ENCODE measurements around the gene PLK5.
"Not testable (repeated sequence)": the region's sequence is repeated elsewhere in the genome, so short reads cannot be mapped to it uniquely, and the experiment has no call there.

PLK5 gene, protein sequence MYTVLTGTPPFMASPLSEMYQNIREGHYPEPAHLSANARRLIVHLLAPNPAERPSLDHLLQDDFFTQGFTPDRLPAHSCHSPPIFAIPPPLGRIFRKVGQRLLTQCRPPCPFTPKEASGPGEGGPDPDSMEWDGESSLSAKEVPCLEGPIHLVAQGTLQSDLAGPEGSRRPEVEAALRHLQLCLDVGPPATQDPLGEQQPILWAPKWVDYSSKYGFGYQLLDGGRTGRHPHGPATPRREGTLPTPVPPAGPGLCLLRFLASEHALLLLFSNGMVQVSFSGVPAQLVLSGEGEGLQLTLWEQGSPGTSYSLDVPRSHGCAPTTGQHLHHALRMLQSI

GRCh38 chr19:1523412-1524286, at the start of gene PLK5:
PLK5 (plus strand) TSS chr19:1524077; CDS start chr19:1526997, 2,920 bp downstream.
- no peak within 1 kb of the TSS for H3K27ac Mint-ChIP-seq
- no peak within 1 kb of the TSS for H3K4me3 Mint-ChIP-seq
- ATAC-seq (ENCODE audit: low read depth) (no peak), DNase-seq (ENCODE audit: low spot score in 2 of 2) (no peak)
- no peaks in the 10 kb centered on the region for H3K9me3 Mint-ChIP-seq
- peaks cover 5% of the 10 kb centered on the region for H3K4me1 Mint-ChIP-seq
- H3K36me3 Mint-ChIP-seq: no peaks in the 10 kb centered on the region
- peaks cover 36% of the 10 kb centered on the region for H3K27me3 Mint-ChIP-seq

- no peak overlapping the region for H3K27ac Mint-ChIP-seq
- DNase-seq (ENCODE audit: low spot score in 2 of 2): no peak
Measured at GRCh38 chr19:1474765-1475351, 49.0 kb upstream of the PLK5 start.

GRCh38 chr19:1475751-1476437, 48.0 kb upstream of the PLK5 start:
- Mint-ChIP-seq H3K27ac (no peak overlapping the region), H3K36me3 (peaks cover 4% of the 10 kb centered on the region), H3K4me3 (no peak overlapping the region), H3K27me3 (peaks cover 3% of the 10 kb centered on the region), H3K4me1 (peaks cover 22% of the 10 kb centered on the region), H3K9me3 (no peaks in the 10 kb centered on the region)
- ATAC-seq (ENCODE audit: low read depth) (no peak), DNase-seq (ENCODE audit: low spot score in 2 of 2) (no peak)

More at GRCh38 chr19:1474765-1475351, 49.0 kb upstream of the PLK5 start:
- Mint-ChIP-seq H3K9me3 (no peaks in the 10 kb centered on the region), H3K27me3 (peaks cover 5% of the 10 kb centered on the region), H3K4me1 (peaks cover 19% of the 10 kb centered on the region), H3K36me3 (peaks cover 4% of the 10 kb centered on the region), H3K4me3 (no peak overlapping the region)
- ATAC-seq (ENCODE audit: low read depth): no peak

- ATAC-seq (ENCODE audit: low read depth); H3K36me3 Mint-ChIP-seq; H3K9me3 Mint-ChIP-seq; H3K27ac Mint-ChIP-seq; H3K4me3 Mint-ChIP-seq; H3K27me3 Mint-ChIP-seq; DNase-seq (ENCODE audit: low spot score in 2 of 2): not testable (repeated sequence)
- H3K4me1 Mint-ChIP-seq: peaks cover 17% of the 10 kb centered on the region
Measured at GRCh38 chr19:1477056-1477455, 46.8 kb upstream of the PLK5 start.

- Mint-ChIP-seq H3K4me1 (peaks cover 13% of the 10 kb centered on the region), H3K27me3 (no peaks in the 10 kb centered on the region), H3K36me3 (peaks cover 4% of the 10 kb centered on the region), H3K4me3 (peak within 1 kb of the TSS; percentile 96), H3K9me3 (no peaks in the 10 kb centered on the region), H3K27ac (peak within 1 kb of the TSS; percentile 95)
- ATAC-seq (ENCODE audit: low read depth): peak; percentile 98
- peak; percentile 82 to 87 for DNase-seq (ENCODE audit: low spot score in 2 of 2)
Measured at GRCh38 chr19:1478934-1479707, 44.8 kb upstream of the PLK5 start, which contains the start of gene C19orf25. C19orf25 (minus strand) TSS chr19:1479215; CDS start chr19:1478903, 312 bp downstream.

- DNase-seq (ENCODE audit: low spot score in 2 of 2): no peak
- H3K27me3 Mint-ChIP-seq: no peaks in the 10 kb centered on the region
- peaks cover 13% of the 10 kb centered on the region for H3K4me1 Mint-ChIP-seq
- peaks cover 4% of the 10 kb centered on the region for H3K36me3 Mint-ChIP-seq
- H3K9me3 Mint-ChIP-seq: no peaks in the 10 kb centered on the region
- H3K4me3 Mint-ChIP-seq: no peak overlapping the region
- H3K27ac Mint-ChIP-seq: no peak overlapping the region
- ATAC-seq (ENCODE audit: low read depth): no peak
Measured at GRCh38 chr19:1481224-1481892, 42.5 kb upstream of the PLK5 start.

GRCh38 chr19:1481893-1482360, 42.0 kb upstream of the PLK5 start:
- Mint-ChIP-seq H3K27ac (no peak overlapping the region), H3K4me1 (peaks cover 13% of the 10 kb centered on the region), H3K9me3 (no peaks in the 10 kb centered on the region), H3K27me3 (no peaks in the 10 kb centered on the region), H3K4me3 (no peak overlapping the region), H3K36me3 (peaks cover 4% of the 10 kb centered on the region)
- DNase-seq (ENCODE audit: low spot score in 2 of 2) (no peak), ATAC-seq (ENCODE audit: low read depth) (no peak)

GRCh38 chr19:1482361-1483130, 41.3 kb upstream of the PLK5 start:
- no peaks in the 10 kb centered on the region for H3K9me3 Mint-ChIP-seq
- H3K4me3 Mint-ChIP-seq: no peak overlapping the region
- H3K36me3 Mint-ChIP-seq: peaks cover 3% of the 10 kb centered on the region
- no peak for ATAC-seq (ENCODE audit: low read depth)
- DNase-seq (ENCODE audit: low spot score in 2 of 2): no peak
- no peak overlapping the region for H3K27ac Mint-ChIP-seq
- H3K4me1 Mint-ChIP-seq: peaks cover 11% of the 10 kb centered on the region
- H3K27me3 Mint-ChIP-seq: no peaks in the 10 kb centered on the region

- DNase-seq (ENCODE audit: low spot score in 2 of 2) (no peak), ATAC-seq (ENCODE audit: low read depth) (no peak)
Measured at GRCh38 chr19:1483131-1483978, 40.5 kb upstream of the PLK5 start.

DNA sequence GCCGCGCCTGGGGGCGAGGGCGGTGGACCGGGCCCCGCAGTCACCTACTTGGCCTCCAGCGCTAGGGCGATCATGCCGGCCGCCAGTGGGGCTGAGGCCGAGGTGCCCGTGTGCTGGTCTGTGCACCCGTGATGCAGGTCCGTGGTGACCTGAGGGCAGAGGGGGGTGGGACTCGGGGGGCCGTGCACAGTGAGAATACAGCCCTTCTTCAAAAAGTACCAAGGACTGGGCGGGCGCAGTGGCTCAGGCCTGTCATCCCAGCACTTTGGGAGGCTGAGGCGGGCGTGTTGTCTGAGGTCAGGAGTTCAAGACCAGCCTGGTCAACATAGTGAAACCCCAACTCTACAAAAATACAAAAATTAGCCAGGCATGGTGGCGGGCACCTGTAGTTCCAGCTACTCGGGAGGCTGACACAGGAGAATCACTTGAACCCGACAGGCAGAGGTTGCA, 39.9 kb upstream of the PLK5 start:
- Mint-ChIP-seq H3K27ac (no peak overlapping the region), H3K36me3 (peaks cover 2% of the 10 kb centered on the region), H3K4me1 (peaks cover 10% of the 10 kb centered on the region), H3K9me3 (no peaks in the 10 kb centered on the region), H3K4me3 (no peak overlapping the region), H3K27me3 (no peaks in the 10 kb centered on the region)
- DNase-seq (ENCODE audit: low spot score in 2 of 2) (no peak), ATAC-seq (ENCODE audit: low read depth) (no peak)

More at GRCh38 chr19:1483131-1483978, 40.5 kb upstream of the PLK5 start:
- no peak overlapping the region for H3K27ac Mint-ChIP-seq
- H3K36me3 Mint-ChIP-seq: peaks cover 3% of the 10 kb centered on the region
- no peaks in the 10 kb centered on the region for H3K27me3 Mint-ChIP-seq
- peaks cover 11% of the 10 kb centered on the region for H3K4me1 Mint-ChIP-seq
- H3K9me3 Mint-ChIP-seq: no peaks in the 10 kb centered on the region
- H3K4me3 Mint-ChIP-seq: no peak overlapping the region

- no peak for ATAC-seq (ENCODE audit: low read depth)
- Mint-ChIP-seq H3K27me3 (peaks cover 1% of the 10 kb centered on the region), H3K4me3 (no peak overlapping the region), H3K4me1 (peaks cover 5% of the 10 kb centered on the region), H3K9me3 (no peaks in the 10 kb centered on the region), H3K36me3 (no peaks in the 10 kb centered on the region), H3K27ac (no peak overlapping the region)
- no peak for DNase-seq (ENCODE audit: low spot score in 2 of 2)
Measured at GRCh38 chr19:1486720-1487575, 36.9 kb upstream of the PLK5 start.

All from memory B cell (primary cell).